Superior temporal gyrus (tissue), 1 donor: ENCODE measurements around the gene GLDN.
A peak's percentile ranks its signal among the peaks of the same experiment; 100 is the strongest.

Experiments used
- DNase-seq: peaks from one replicate; pipeline ENCODE4 v3.0.0-alpha.2; 2016; ENCODE audit errors: extremely low spot score

Gene GLDN

GRCh38 chr15:51341366-51342226, at the start of gene GLDN:
Gene GLDN, plus strand, starts transcription at chr15:51341655. Its CDS starts 30 bp downstream, at chr15:51341685.
- peak; percentile 89 for DNase-seq

GRCh38 chr15:51298620-51299019, 42.8 kb upstream of the GLDN start:
- DNase-seq: peak; percentile 40

GRCh38 chr15:51299187-51300015, 42.1 kb upstream of the GLDN start:
- peak; percentile 67 for DNase-seq

DNA sequence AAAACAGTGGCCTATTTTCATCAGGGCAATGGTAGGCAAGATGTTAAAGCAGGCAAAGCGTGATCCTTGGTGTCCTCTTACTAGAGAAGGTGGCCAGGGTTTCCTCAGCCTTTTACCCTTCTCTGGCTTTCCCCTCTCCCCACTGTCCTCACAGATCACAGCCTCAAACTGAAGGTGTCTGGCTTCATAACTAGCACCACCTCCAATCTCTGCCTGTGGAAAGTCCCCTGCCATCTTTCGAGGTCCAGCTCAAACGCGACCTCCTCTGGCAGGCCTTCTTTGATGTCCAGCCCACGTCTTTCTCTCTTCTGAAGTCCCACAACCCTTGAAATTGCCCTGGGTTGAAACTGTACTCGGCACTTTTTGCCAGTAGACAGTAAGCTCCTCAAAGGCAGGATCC, 39.0 kb upstream of the GLDN start:
- DNase-seq: no peak

DNA sequence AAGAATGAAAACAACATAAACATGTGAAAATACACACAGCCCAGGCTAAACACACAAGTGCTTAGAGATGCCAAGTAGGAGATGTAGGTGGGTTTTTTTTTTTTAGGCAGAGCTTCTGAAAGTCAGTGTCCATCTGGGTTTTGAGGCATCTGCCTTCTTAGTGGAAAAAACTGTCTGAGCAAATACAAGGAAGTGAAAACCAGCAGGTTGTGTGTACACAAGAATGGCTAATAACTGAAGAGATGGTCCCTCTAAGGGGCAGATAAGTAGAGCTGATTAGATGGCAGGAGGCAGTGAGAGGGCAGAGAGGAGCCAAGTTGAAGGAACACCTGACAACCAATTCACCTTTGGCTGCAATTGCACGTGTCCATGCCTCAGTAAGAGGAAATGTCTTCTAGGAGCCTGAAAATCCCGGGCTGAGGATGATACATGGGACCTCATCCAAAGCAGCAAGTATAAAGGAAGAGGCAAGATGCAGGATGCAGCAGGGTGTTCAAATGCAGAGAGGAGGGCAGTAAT, 37.9 kb upstream of the GLDN start:
- DNase-seq: no peak

DNA sequence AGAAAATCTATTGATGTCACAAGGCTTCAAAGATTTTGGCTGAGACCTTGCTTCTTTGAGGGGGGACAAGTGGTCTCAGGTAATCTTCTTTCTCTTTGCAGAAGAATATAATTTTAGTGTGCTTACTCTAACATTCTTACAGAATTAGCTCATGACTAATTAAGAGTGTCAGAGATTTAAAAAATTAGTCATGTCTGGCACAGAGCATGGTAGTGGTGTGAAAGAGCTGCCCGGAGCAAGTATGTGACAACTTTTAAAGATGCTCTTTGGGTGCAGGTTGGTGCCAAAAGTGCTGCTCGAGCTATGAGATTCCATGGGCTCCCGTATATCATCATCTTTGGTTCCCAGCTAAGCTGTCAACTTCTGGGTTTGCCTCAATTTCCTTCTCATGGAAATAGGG, 34.1 kb upstream of the GLDN start:
- DNase-seq: no peak

DNA sequence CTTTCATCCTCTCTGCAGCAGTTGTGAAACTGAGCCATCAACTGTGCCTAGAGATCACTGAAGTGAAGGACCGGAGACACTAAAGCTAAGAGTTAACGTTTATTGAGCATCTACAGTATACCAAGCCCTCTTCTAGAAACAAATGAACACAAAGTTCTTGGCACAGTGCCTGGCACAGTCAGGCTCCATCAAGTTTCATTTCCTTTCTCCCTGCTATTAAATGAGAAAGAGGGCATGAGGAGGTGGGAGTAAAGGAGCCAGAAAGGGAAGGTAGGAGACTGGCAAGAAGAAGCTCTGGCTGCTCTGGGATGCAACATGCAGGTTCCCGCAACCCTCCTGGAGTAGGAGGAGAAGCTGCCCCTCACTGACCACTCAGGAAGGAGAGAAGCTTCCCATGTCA, 33.6 kb upstream of the GLDN start:
- DNase-seq: no peak

GRCh38 chr15:51310064-51310463, 31.4 kb upstream of the GLDN start:
- no peak for DNase-seq

GRCh38 chr15:51311510-51311909, 29.9 kb upstream of the GLDN start:
- DNase-seq: no peak

DNA sequence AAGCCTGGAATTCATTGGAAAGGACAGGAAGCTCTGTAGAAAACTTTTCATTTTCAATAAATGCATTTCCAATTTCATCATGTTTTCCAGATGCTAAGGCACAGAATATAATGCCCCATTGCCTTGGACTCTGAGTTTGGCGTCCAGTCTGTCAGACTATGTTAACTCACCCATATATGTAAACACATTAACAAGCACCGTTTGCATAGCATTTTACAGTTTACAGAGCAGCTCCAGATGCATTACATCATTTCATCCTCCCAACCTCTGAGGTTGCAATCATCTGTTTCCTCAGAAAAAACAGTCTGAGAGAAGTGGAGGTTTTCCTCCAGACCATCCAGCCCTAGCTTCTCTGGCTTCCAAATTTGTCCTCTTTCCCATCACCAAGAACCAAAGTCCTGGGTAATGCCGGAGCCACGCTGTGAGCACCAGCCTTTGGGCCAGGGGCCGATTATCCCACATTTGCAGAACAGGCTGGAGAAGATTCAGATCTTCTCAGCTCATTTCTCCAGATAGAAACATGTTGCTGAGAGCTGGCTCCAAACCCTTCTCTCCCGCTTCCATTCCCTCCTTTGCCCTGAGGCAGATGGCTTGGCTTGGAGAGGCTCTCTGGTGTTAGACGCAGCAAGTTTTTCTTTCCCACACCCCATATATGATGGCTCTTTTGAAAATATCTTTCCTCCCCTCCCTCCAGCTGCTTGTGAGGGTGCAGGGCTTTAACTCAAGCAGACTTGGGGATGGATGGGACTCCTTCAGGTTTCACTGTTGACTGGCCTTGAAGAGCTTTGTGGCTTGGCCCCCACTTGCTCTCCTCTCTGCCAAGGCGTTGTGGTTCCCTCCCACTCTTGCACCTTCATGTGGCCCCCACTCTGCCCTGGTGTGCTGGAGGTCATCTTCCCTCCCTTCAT, 29.0 kb upstream of the GLDN start:
- DNase-seq: no peak

DNA sequence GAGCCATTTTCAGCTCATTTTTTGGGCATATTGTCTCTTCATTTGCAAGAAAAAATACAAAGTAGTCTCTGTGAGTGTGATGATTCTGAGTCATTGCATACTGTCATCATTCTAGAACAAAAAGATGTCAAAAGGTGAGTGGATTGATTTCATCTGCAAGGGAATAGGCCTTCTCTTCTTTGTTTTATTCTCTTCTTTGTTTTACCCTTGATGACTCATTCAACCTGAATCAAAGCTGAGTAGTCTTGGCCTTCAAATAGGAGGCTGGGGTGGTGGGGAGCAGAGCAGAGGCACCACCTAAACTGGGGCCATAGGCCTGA, 28.4 kb upstream of the GLDN start:
- no peak for DNase-seq

DNA sequence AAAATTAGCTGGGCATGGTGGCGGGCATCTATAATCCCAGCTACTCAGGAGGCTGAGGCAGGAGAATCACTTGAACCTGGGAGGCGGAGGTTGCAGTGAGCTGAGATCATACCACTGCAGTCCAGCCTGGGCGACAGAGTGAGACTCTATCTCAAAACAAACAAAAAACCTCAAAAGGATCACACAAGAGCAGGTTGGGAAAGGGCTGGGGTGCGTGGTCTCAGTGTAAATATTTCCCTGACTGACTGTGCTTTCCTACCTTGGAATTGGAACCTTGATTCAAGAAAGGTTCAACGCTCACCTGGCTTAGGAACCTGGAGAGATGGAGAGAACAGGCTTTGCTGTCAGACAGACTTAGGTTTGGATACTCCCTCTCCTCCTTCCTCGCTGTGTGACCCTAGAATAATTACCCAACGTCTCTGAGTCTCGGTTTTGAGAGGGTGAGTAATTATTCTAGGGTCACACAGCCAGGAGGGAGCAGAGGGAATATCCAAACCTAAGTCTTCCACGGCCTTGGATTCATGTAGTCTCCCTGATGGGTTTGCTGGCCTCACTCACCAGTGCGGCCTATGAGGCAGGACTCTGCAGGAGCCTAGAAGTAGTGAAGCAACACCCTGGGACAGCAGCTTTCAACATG, 27.7 kb upstream of the GLDN start:
- DNase-seq: no peak

DNA sequence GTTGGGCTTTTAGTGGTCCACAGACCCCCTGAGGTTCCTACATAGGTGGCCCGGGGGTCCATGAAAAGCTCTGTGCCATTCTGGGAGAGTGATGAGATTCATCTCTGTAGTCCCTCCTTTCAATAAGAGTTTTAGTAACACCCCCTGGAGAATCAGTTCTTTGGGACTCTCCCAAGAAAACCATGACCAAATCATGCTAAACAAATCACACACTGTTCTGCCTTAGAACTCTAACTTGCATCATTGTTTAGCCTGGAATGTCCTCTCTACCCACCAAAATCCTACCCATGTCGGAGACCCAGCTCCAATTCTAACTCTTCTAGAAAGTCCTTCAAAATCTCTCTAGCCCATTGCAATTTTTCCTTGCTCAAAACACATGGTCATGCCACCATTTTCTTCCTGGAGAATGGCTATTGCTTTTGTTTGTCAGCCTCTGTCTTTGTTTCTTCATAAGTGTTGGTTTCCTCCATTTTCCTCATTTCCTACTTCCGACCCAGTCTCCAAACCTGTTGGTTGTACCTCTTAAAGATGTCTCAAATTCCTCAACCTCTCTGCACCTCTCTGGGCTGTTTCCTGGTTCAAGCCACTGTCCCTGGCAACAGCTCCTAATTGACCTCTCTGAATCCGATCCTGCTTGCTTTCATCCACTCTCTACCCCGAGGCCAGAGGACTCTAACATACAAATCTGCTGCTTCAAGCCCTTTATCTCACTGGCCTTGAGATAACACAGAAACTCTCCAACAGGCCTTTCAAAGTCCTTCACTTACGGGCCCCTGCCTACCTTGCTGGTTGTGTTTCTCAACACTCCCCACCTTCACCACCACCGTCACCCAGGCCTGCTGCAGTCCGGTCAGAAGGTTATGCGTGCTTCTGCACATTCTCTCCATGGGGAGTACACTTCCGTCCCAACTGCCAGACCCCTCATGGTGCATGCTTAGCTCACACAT, 26.8 kb upstream of the GLDN start:
- no peak for DNase-seq

- DNase-seq: no peak
These were observed 25.7 kb upstream of the GLDN start for GRCh38 chr15:51315726-51316125.

DNA sequence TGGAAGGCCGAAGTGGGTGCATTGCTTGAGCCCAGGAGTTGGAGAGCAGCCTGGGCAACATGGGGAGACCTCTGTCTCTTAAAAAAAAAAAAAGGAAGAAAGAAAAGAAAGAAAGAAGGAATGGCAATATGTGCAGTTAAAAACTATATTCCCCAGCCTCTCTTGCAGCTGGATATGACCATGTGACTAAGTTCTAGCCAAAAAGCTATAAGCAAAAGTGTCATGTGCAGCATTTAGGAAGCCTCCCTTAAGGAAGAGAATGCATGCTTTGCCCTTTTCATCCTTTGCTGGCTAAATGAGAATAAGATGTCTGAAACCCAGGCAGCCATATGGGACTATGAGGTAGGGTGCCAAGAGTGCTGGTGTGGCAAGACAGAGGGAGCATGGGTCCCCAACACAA, 24.8 kb upstream of the GLDN start:
- DNase-seq: no peak

- DNase-seq: no peak
These were observed 22.9 kb upstream of the GLDN start for GRCh38 chr15:51318382-51319150.

- no peak for DNase-seq
These were observed 21.9 kb upstream of the GLDN start for GRCh38 chr15:51319539-51319938.

- DNase-seq: no peak
These were observed 20.6 kb upstream of the GLDN start for GRCh38 chr15:51320843-51321242.

GRCh38 chr15:51321316-51321715, 20.1 kb upstream of the GLDN start:
- DNase-seq: no peak
